NCI-H1436 treated with DMSO at 0.1 percent for 48 hours (cell line): ENCODE results near the gene MIGA1.
"Not testable (repeated sequence)": the region's sequence is repeated elsewhere in the genome, so short reads cannot be mapped to it uniquely, and the experiment has no call there.

Experiments
- DNase-seq: peaks from one replicate; lab custom pipeline; 2025; lab: John Stamatoyannopoulos, UW

Gene MIGA1

DNA sequence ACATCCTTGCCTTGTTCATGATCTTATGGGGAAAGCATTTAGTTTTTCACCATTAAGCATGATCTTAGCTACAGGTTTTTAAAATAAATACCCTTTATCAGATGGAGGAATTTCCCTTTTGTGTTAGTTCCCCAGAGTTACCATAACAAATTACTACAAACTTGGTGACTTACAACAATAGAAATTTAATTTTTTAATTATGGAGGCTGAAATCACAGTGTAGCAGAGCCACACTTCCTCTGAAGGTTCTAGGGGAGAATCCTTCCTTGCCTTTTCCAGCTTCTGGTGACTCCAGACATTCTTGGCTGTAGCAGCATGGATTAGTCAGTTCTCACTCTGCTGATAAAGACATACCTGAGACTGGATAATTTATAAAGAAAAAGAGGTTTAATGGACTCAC is 18.5 kb downstream of the MIGA1 start:
- no peak for DNase-seq

DNA sequence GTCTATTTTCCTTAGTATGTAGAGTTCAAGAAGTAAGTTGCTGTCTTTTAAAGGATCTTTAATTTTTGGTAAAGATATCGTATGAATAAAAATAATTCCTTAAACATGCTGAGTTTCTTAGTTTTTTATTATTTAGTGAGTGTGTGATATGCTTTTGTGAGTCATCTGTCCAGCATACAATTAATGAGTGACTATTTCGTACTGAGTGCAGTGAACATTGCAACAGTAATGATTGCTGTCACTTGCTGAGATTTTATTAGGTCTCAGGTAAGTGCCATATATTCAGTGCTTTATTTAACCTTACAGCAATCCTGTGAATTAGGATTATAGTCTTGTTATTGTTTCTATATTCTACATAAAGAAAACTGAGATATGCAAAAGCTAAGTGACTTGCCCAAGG is 22.6 kb downstream of the MIGA1 start:
- no peak for DNase-seq

DNA sequence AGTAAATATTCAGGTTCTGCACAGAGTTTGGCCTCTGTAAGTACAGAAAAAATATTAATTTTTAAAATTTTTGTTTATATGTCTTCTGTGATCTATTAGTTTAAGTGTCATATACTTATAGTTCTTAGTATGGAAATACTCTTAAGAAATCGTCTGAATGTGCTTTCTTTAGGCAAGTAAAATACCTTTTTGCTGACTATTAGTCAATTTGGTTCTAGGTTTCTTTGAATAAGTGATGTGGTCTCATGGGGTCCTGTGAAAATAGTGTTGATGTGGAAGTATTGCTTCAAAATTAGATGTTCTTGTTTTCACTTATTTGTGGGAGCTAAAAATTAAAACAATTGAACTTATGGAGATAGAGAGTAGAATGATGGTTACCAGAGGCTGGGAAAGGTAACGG is 23.9 kb downstream of the MIGA1 start:
- DNase-seq, result no peak

DNA sequence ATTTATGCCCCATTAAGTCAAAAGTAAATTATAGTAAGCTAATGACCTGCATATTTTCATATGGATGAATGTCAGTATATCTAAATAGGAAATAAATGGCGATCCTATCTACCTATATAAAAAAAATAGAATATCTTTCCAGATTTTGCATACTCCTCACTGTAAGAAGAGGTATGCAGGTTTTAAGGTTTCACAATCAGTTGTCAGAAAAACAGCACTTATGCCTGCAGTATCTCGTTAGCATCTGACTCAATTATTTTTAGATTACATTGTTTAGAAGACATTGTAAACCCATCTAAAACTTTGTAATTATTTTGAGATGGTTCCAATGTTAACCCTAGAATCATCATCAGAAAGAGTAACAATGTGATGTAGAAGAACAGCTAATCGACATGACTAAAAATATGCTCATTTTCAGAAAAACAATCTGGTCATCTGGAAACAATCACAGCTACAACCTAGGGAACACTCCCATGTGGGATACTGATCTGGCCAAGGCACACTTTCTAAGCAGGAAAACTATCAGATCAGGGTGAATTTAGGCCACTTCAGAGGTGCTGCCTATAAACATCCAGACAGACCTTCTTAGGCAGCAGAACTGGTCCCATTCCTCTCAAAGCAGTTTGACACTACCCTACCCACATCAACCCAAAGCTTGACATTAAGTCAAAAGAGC is 30.5 kb downstream of the MIGA1 start:
- DNase-seq, result not testable (repeated sequence)

DNA sequence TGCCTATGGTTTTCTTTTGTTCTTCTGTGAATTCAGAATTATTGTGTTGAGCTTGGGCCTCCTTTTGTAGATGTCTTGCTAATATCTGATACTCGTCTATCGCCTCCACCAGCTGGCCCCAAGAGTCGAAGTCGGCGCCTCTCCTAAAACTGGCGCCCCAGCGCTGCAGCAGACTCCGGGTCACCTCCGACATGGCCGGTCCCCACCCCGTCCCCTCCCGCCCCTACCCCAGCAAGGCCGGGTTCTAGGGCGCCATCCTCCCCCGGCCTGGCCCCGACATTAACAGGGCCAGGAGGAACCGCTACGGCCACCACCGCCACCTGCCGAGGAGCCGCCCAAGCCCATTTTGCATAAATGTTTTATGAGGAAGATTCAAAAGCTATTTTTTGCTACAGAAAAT is 32.1 kb downstream of the MIGA1 start:
- not testable (repeated sequence) for DNase-seq

GRCh38 chr1:77817368-77818209 is 38.1 kb downstream of the MIGA1 start:
- DNase-seq, result no peak

- DNase-seq, result no peak
Observed at GRCh38 chr1:77820121-77820520, 40.7 kb downstream of the MIGA1 start.

- DNase-seq, result no peak
Observed at GRCh38 chr1:77824079-77824478, 44.6 kb downstream of the MIGA1 start.

DNA sequence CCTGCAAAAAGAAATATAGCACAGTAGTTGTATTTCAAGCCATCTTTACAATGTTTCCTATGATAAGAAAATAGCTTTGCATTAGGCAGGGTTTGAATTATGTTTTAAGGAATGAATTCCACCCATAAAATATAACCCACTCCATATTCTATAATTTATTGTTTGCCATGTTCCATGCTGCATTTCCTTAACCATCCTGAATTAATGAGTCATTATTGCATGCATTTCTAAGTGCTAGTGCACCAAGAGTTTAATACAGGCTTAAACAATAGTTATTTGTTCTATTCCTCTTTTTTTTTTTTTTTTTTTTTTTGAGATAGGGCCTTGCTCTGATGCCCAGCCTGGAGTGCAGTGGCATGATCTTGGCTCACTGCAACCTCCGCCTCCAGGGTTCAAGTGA is 45.2 kb downstream of the MIGA1 start:
- DNase-seq, result no peak

DNA sequence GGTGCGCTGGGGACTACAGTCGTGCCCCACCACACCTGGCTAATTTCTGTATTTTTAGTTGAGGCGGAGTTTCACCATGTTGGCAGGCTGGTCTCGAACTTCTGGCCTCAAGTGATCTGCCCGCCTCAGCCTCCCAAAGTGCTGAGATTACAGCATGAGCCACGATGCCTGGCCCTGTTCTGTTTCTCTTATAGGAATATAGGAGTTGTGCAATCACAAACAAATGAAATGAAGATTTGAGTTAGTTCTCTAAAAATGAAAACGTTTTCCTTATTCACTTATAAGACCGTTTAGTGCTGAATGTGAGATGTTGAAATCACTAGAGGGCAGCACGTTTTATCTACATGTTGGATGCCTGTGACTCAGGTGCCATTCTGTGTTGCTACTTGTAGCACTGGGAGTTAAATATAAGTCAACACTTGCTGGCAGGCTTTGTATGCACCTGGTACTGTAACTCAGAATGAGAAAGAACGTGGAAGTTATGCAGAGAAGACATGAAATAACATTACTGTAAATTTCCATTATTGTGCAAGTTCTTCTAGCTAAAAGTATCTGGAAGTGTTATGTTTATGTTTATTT is 45.8 kb downstream of the MIGA1 start:
- DNase-seq, result no peak

GRCh38 chr1:77826851-77827250 is 47.4 kb downstream of the MIGA1 start:
- DNase-seq, result not testable (repeated sequence)

DNA sequence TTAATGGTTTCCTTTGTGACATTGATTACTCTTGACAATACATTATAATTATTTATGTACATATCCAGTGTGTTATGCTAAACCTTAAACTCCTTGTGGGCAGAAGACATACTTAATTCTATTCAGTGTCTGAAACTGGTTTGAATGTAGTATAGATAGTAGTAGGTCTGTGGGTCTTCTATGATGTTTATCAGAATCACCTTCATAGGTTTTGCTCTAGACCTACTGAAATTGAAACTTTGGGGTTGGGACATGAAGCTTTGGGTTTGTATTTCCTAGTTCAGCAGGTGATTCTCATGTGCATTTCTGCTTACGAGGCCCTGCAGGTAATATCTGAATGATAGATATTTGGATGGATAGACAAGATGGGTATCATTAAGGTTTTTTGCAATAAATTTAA is 48.6 kb downstream of the MIGA1 start:
- DNase-seq, result no peak

DNA sequence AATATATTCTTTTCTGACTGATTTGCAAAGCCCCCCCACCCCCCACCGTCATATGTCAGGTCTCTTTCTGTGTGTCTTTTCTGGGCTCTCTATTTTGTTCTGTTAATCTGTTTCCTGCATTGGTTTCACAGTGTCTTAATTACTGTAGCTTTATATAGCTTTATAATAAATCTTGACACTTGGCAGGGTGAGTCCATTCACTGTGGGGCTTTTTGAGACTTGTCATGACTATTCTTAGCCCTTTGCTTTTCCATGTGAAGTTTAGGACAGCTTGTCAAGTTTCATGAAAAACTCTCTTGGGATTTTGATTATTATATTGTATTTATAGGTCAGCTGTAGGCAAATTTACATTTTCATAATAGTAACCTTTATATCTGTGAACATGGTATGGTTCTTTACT is 50.4 kb downstream of the MIGA1 start:
- no peak for DNase-seq

GRCh38 chr1:77830946-77831345 is 51.5 kb downstream of the MIGA1 start:
- DNase-seq, result no peak

- no peak for DNase-seq
Observed at GRCh38 chr1:77831566-77831965, 52.1 kb downstream of the MIGA1 start.

DNA sequence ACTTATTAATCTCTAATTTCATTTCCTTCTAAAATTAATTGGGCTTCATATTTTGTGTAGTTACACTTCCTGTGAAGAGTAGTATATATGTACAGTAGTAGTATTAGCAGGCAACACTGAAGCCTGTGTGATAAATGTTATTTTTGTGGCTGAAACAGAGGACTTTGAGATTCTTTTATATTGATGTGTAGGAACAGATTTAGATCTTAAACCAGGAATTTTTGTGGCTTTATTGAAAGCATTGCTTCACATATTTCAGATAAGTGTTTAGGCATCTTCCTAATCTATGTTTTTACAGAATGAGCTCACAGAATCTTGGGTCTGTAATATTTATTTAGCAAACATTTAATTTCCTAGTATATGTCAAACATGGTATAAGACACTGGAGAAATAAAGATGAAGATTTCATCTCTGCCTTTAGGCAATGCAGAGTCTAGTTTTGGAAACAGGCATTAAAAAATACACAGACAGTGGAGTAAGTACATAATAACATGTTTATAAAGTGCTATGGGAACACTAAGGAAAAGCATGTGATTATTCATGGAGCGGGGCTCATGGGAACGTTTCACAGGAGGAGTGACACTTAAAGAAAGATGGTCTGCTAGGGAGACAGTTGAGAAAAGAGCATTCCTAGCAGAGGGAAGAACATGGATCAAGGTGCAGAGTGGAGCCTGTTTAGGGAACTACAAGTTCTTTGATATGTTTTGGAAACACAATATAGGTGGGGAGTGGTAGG is 52.7 kb downstream of the MIGA1 start:
- no peak for DNase-seq

DNA sequence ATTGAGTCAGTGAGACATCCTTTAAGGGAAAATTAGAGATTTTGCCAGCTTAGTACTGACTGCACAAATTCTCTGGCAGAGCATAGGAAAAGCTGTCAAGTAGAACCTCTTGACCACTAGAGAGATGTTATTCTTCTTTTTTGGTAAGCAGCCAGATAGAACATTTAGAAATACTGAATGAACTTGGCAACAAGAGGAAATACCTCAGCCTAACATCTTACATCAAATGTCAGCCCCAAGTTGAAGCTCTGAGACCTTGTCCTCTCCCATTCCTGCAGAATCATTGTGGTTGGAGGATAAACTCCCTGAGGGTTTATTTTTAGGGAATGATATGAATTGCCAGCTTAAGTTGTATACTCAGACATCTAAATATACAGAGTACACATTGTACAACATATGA is 53.5 kb downstream of the MIGA1 start:
- no peak for DNase-seq

- DNase-seq, result no peak
Observed at GRCh38 chr1:77833521-77834100, 54.2 kb downstream of the MIGA1 start.

- DNase-seq, result no peak
Observed at GRCh38 chr1:77834771-77835334, 55.4 kb downstream of the MIGA1 start.

GRCh38 chr1:77841574-77841973 is 62.1 kb downstream of the MIGA1 start:
- no peak for DNase-seq

- DNase-seq, result no peak
Observed at GRCh38 chr1:77845951-77846350, 66.5 kb downstream of the MIGA1 start.

GRCh38 chr1:77846966-77847365 is 67.5 kb downstream of the MIGA1 start:
- no peak for DNase-seq
